ENCODE results near the gene HLA-E. TPM values are rescaled to one million over a fixed set of nuclear protein-coding genes. Genes with fewer than 3 reads are reported as not detected.

The HLA-E gene
- total RNA-seq, 1 donor from 2014 or later: 94.9 TPM

GRCh38 chr6:30530014-30530413, 40.7 kb downstream of the HLA-E start:
- Histone ChIP-seq H3K79me2 (ENCODE audit: insufficient read depth, low read length) (no peaks in the 10 kb centered on the region), H3K4me1 (ENCODE audit: insufficient read depth, low read length) (peaks cover 10% of the 10 kb centered on the region), H2AFZ (ENCODE audit: low read depth, low read length) (no peak overlapping the region), H3K27ac (ENCODE audit: low read depth, low read length) (no peak overlapping the region), H3K9ac (ENCODE audit: low read length) (no peak overlapping the region), H3K27me3 (ENCODE audit: insufficient read depth, low read length) (no peaks in the 10 kb centered on the region), H4K20me1 (ENCODE audit: insufficient read depth, low read length) (no peaks in the 10 kb centered on the region), H3K4me3 (ENCODE audit: insufficient read depth, low read depth, low read length) (no peak overlapping the region), H3K9me3 (ENCODE audit: insufficient read depth, low read depth, low read length) (no peaks in the 10 kb centered on the region), H3K36me3 (ENCODE audit: insufficient read depth, low read length) (no peaks in the 10 kb centered on the region), H3K4me2 (ENCODE audit: low read length) (no peak overlapping the region)
- no peaks in the 10 kb centered on the region for H3K9me3 Mint-ChIP-seq (ENCODE audit: unreplicated experiment)
- DNase-seq (ENCODE audit: low read depth): no peak
- FAIRE-seq: no peak
- no peak overlapping the region for H3K27ac Mint-ChIP-seq (ENCODE audit: unreplicated experiment)
- no peak for TF ChIP-seq CTCF (IDR thresholded peaks at IDR 0.05; ENCODE audit: insufficient read depth, low read depth, low read length)
- no peak for TF ChIP-seq EZH2 (IDR thresholded peaks at IDR 0.05; ENCODE audit: insufficient read depth, low read length)
- no peak overlapping the region for H3K4me3 Mint-ChIP-seq (ENCODE audit: unreplicated experiment)
- H3K4me1 Mint-ChIP-seq (ENCODE audit: low read depth, unreplicated experiment): peaks cover 3% of the 10 kb centered on the region
- H3K27me3 Mint-ChIP-seq (ENCODE audit: low read depth, unreplicated experiment): peaks cover 8% of the 10 kb centered on the region
- H3K36me3 Mint-ChIP-seq (ENCODE audit: low read depth, unreplicated experiment): no peaks in the 10 kb centered on the region

- H3K36me3 Mint-ChIP-seq (ENCODE audit: low read depth, unreplicated experiment): no peaks in the 10 kb centered on the region
Measured at GRCh38 chr6:30533460-30534294, 44.4 kb downstream of the HLA-E start.

More at GRCh38 chr6:30533460-30534294, 44.4 kb downstream of the HLA-E start:
- H3K79me2 ChIP-seq (ENCODE audit: insufficient read depth, low read length): no peaks in the 10 kb centered on the region
- H3K27ac ChIP-seq (ENCODE audit: low read depth, low read length): no peak overlapping the region
- no peak overlapping the region for H3K4me2 ChIP-seq (ENCODE audit: low read length)
- DNase-seq (ENCODE audit: low read depth) (no peak), FAIRE-seq (no peak)
- H3K9me3 Mint-ChIP-seq (ENCODE audit: unreplicated experiment): no peaks in the 10 kb centered on the region
- H3K9me3 ChIP-seq (ENCODE audit: insufficient read depth, low read depth, low read length): no peaks in the 10 kb centered on the region
- H3K9ac ChIP-seq (ENCODE audit: low read length): no peak overlapping the region
- H3K4me3 Mint-ChIP-seq (ENCODE audit: unreplicated experiment): no peak overlapping the region
- H3K36me3 ChIP-seq (ENCODE audit: insufficient read depth, low read length): no peaks in the 10 kb centered on the region
- H3K4me1 ChIP-seq (ENCODE audit: insufficient read depth, low read length): no peaks in the 10 kb centered on the region
- peaks cover 7% of the 10 kb centered on the region for H3K27me3 Mint-ChIP-seq (ENCODE audit: low read depth, unreplicated experiment)
- no peaks in the 10 kb centered on the region for H4K20me1 ChIP-seq (ENCODE audit: insufficient read depth, low read length)
- H2AFZ ChIP-seq (ENCODE audit: low read depth, low read length): no peak overlapping the region
- no peaks in the 10 kb centered on the region for H3K4me1 Mint-ChIP-seq (ENCODE audit: low read depth, unreplicated experiment)
- no peak overlapping the region for H3K4me3 ChIP-seq (ENCODE audit: insufficient read depth, low read depth, low read length)
- no peak overlapping the region for H3K27ac Mint-ChIP-seq (ENCODE audit: unreplicated experiment)
- TF ChIP-seq CTCF (IDR thresholded peaks at IDR 0.05; ENCODE audit: insufficient read depth, low read depth, low read length): no peak
- no peak for TF ChIP-seq EZH2 (IDR thresholded peaks at IDR 0.05; ENCODE audit: insufficient read depth, low read length)
- no peaks in the 10 kb centered on the region for H3K27me3 ChIP-seq (ENCODE audit: insufficient read depth, low read length)

All from astrocyte (in vitro differentiated cells and primary cell).